ENCODE data around the gene PPIF.

DNA sequence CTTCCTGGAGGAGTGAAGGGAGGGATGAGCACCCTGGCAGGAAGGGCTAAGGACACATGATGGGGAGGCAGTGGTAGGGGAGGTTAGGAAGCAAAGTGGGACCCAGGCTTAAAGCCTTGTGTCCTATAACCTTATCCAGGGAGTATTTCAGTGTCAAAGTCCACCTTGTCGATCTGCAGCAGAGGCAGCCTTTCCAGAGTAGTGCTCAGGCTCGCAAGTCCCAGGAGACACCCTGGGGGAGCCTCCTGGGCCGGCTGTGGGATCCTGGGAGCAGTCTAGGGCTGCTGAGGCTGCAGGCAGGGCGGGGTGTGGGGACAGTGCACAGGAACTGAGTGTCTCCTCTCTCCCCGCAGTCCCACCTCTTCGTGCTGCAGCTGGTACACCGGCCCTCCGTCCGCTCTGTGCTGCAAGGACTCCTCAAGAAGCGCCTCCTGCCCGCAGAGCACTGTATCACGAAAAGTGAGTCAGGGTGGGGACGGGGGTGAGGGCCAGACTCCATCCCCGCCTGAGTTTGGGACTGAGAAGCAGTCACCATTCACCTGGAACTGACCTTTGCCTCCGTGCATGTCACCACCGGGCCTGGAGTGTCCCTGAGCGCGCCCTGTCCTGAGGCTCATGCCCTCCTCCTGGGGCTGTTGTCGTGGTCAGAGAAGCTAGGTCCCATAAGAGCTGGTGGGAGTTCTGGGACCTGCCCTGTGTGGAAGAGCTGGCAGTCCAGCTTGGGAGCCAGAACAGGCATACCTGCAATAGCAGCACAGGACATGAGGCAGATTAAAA is 45.3 kb upstream of the PPIF start:
- TF ChIP-seq, protein P1, sequence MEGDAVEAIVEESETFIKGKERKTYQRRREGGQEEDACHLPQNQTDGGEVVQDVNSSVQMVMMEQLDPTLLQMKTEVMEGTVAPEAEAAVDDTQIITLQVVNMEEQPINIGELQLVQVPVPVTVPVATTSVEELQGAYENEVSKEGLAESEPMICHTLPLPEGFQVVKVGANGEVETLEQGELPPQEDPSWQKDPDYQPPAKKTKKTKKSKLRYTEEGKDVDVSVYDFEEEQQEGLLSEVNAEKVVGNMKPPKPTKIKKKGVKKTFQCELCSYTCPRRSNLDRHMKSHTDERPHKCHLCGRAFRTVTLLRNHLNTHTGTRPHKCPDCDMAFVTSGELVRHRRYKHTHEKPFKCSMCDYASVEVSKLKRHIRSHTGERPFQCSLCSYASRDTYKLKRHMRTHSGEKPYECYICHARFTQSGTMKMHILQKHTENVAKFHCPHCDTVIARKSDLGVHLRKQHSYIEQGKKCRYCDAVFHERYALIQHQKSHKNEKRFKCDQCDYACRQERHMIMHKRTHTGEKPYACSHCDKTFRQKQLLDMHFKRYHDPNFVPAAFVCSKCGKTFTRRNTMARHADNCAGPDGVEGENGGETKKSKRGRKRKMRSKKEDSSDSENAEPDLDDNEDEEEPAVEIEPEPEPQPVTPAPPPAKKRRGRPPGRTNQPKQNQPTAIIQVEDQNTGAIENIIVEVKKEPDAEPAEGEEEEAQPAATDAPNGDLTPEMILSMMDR (IDR thresholded peaks at IDR 0.05): no peak
- TF ChIP-seq POLR2A (IDR thresholded peaks at IDR 0.05): no peak

Data from breast epithelium (tissue), 3 donors.